Astrocyte of the spinal cord (primary cell): ENCODE measurements around the gene FAM149B1.
"Not testable (repeated sequence)": the region's sequence is repeated elsewhere in the genome, so short reads cannot be mapped to it uniquely, and the experiment has no call there.

Experiments
- DNase-seq: peaks from one replicate; pipeline ENCODE4 v3.0.0; 2011; ENCODE audit warnings: low read depth, low spot score
- H3K4me3 ChIP-seq: 2 replicates; pipeline ENCODE4 v1.5.1; 2011; ENCODE audit warnings: low read depth, mild to moderate bottlenecking, low read length, moderate library complexity
- CTCF ChIP-seq: IDR thresholded peaks from 2 replicates; pipeline ENCODE4 v1.5.1; 2012; ENCODE audit warnings: low read depth, mild to moderate bottlenecking, low read length, inconsistent platforms
- in situ Hi-C: cut with HindIII; loops from 2 replicates; pipeline ENCODE4 v1.10.0; 2017; ENCODE audit warnings: low sequenced_read_pairs

Gene FAM149B1

GRCh38 chr10:73134727-73135126, 33.2 kb upstream of the FAM149B1 start:
- no peak for TF ChIP-seq CTCF
- no peak for DNase-seq
- in situ Hi-C loops: no loop called here
- H3K4me3 ChIP-seq: no peak overlapping the region

- in situ Hi-C loops: no loop called here
- no peak for TF ChIP-seq CTCF
- no peak for DNase-seq
- no peak overlapping the region for H3K4me3 ChIP-seq
These were observed 31.3 kb upstream of the FAM149B1 start for GRCh38 chr10:73136627-73137026.

- in situ Hi-C loops: no loop called here
These were observed 28.7 kb upstream of the FAM149B1 start for GRCh38 chr10:73139251-73139650.

GRCh38 chr10:73141603-73142002, 26.3 kb upstream of the FAM149B1 start:
- DNase-seq: no peak
- in situ Hi-C loops: no loop called here
- no peak for TF ChIP-seq CTCF
- no peak overlapping the region for H3K4me3 ChIP-seq

More at GRCh38 chr10:73139251-73139650, 28.7 kb upstream of the FAM149B1 start:
- TF ChIP-seq CTCF: no peak
- H3K4me3 ChIP-seq: no peak overlapping the region
- DNase-seq: no peak

- DNase-seq, in situ Hi-C loops, H3K4me3 ChIP-seq: not testable (repeated sequence)
These were observed 17.1 kb upstream of the FAM149B1 start for GRCh38 chr10:73150633-73151413.

- DNase-seq: no peak
- no peak for TF ChIP-seq CTCF
- in situ Hi-C loops: no loop called here
- H3K4me3 ChIP-seq: no peak overlapping the region
These were observed 15.9 kb upstream of the FAM149B1 start for GRCh38 chr10:73152009-73152408.

GRCh38 chr10:73156054-73156453, 11.9 kb upstream of the FAM149B1 start:
- TF ChIP-seq CTCF: no peak
- no peak overlapping the region for H3K4me3 ChIP-seq
- no peak for DNase-seq
- in situ Hi-C loops: no loop called here
